NCI-H460 (cell line): ENCODE data around the gene BMPER. TPM values are rescaled to one million over a fixed set of nuclear protein-coding genes. Genes with fewer than 3 reads are reported as not detected.

Experiments
- DNase-seq: peaks from one replicate; pipeline ENCODE4 v3.0.0-alpha.2; 2016; ENCODE audit warnings: low read depth; ENCODE audit errors: extremely low read depth
- total RNA-seq: library from RNA; depleted of rRNA; stranded (reverse); fragments of >200 nt; shearing (Covaris generic); gene quantifications from 2 replicates; pipeline ENCODE4 v1.2.3, GENCODE V29; 2014

The BMPER gene
- total RNA-seq, 1 experiment from 2014 or later = 3.5 TPM

DNA sequence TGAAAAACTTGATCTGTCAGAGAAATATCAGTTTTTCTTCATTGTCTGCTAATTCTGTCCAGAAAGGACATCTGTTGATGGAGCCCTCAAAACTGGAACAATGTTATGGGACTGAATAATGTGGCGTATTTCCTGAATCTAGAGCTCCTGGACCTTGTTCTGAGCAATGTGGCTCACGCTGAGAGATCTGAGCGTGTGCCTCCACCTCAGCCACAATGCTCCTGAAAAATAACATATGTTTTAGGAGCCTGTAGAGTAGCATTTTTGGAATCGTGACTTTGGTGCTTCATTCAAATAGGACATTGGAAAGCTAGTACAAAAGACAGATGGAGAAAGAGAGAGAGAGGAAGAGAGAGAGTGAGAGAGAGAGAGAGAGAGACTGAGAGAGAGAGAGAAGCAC is 110.3 kb downstream of the BMPER start:
- no peak for DNase-seq

GRCh38 chr7:34016876-34017275 is 111.5 kb downstream of the BMPER start:
- no peak for DNase-seq

DNA sequence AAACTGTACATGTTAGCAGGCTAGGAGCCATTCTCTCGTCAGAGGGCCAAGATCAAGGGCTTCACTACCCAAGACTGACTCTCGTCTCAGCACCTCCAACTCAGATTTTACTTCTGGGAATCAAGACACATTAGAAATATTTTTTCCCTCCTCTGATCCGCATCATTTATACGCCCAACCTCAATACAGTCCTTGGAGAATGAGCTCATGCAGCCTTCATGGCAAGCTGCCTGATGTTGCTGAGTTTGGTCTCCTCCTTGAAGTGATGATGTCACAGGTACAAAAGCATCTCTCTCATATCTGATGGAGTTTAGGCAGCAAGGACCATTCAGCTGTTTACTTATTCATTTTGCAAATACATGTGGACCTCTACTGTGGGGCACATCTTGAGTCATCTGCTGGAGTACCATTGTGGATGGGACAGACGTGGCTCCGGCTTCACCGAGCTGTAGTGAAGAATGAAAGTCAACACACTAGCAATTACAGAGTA is 114.0 kb downstream of the BMPER start:
- no peak for DNase-seq

DNA sequence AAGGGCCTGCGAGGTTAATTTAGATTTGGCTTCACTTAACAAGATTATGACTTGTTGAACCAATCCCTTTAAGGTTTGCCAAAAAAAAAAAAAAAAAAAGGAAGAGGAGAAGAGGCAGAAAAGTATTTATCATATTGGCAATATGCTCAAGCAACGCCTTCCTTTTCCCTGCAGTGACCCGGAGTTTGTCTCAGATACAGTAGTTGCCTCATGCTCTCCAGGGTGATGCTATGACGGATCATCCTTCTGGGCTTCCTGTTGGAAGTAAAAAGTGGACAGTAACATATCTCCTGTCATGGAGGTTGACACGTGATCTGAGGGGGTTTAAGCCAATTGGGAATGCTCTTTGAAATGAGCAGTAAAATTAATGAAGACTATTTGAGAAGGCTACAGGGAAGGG is 117.3 kb downstream of the BMPER start:
- no peak for DNase-seq

DNA sequence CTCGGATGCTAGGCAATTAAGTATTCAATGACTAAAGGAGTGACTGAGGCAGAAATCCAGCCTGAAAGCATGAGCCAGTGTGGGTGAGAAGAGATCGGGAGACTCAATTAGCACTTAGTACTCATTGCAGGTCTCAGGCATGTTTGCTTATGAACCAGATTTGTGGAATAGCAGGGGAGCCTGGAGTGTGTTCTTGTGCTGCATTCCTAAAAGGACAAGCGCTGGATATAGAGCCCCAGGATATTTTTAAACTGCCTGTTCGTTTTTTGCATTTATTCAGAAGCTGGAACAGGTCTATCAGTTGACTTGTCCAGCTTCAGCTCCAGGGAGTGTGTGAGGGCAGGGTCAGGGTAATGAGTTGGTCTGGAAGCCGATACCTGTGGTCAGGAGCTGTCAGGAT is 120.3 kb downstream of the BMPER start:
- no peak for DNase-seq

GRCh38 chr7:34026481-34027190 is 121.3 kb downstream of the BMPER start:
- DNase-seq = no peak

GRCh38 chr7:34031156-34031555 is 125.8 kb downstream of the BMPER start:
- peak; percentile 90 for DNase-seq

GRCh38 chr7:34034728-34035127 is 129.4 kb downstream of the BMPER start:
- no peak for DNase-seq

DNA sequence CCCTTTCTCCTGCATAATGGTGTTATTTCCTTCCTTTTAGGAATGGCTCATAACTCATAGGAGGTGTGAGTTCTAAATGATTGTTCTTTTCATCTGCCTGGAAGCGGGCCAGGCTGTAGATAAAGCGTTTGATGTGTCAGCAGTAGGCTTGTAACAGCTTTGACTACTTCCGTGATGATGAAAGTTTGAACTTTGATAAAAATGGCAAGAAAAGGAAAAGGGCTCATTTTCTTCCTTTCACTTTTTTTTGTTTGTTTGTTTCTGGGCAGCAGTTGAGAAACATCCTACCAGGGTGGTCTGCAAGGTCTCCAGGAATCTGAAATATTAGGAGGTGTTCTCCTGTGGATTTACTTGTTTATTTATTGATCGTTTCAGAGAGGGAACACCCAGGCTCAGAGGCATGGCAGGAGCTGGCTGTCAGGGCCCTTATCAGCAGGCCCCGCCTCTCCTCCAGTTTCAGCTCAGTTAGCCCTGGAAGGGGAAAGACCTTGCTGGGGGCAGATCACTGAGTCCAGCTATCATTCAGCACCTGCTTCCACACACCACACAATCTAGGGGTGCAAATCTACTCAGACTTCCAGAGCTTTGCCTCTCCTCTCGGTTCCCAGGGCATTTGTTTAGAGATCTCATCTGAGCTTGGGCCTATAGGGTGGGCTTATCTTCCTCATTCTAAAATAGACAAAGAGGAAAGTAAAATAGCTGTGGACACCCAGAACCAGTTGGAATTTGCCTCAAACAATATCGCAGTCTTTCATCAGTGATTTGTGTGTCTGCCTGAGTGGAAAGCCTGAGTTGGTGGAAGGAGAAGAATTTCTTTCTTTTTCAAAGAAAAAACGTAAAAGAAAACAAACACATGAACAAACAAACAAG is 130.9 kb downstream of the BMPER start:
- DNase-seq = peak; percentile 97

GRCh38 chr7:34036972-34037792 is 131.8 kb downstream of the BMPER start:
- DNase-seq = peak; percentile 88

DNA sequence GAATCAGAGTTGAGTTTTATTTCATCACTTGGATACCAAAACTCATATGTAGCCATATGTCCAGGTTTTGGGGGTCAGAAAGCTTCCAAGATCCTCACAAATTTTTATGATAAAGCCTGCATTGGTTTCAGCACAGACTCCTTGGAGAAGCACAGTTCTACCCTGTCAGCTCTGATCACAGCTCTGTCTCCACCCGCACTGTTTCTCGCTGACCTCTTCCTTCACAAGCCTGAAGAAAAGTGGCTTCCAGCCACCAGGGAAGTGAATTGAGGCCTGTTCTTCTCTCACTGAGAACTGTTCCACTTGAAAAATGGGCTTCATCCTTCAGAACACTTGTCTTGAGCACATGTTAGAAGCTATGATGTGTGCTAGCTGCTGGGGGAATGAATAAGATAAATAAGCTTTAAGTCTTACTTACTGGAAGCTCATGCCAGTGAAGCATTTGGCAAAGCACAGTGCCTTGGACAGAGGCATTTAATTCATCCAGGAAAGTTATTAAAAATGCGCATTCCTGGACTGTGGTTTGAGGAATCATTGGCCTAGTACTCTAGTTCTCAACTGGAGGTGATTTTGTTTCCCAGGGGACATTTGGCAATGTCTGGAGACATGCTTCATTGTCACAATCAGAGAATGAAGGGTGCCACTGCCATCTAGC is 133.6 kb downstream of the BMPER start:
- DNase-seq = no peak

DNA sequence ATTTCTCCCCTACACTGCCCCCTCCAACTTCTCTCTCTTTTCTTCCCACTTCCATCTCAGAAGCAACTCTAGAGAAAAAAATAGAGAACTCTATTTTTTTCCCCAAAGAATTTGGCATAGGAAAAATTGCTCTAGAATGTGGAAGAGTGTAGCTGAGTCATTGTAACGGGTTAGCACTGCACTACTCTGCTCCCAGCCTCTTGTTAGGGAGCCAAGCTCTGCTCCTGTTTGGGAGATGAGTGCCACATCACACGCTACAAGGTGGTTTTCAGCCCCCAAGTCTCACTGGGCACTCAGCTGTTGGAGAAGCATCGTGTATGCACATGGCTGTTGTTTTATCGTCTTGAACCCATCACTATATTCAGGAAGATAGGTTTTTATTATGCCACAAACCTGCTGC is 136.4 kb downstream of the BMPER start:
- no peak for DNase-seq

DNA sequence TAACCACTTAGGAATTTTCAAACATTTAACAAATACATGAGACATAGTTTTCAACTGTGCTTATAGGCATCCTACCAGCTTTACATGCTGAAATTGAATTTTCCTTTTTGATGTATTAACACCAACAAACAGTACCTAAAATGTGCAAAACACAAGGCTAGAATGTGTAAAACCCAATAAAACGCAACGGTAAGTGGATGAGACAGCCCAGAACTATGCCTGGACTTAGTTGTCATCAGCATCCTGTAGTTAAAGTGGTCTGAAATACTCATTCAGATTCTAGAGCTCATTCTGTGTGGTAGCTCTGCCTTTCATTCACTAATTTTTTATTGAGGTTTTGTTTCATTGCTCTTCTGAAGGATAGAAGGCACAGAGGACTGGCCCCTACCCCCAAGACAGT is 137.1 kb downstream of the BMPER start:
- no peak for DNase-seq

- DNase-seq = no peak
Measured at GRCh38 chr7:34043461-34044305, 138.3 kb downstream of the BMPER start.

GRCh38 chr7:34044306-34044643 is 138.9 kb downstream of the BMPER start:
- DNase-seq = no peak

DNA sequence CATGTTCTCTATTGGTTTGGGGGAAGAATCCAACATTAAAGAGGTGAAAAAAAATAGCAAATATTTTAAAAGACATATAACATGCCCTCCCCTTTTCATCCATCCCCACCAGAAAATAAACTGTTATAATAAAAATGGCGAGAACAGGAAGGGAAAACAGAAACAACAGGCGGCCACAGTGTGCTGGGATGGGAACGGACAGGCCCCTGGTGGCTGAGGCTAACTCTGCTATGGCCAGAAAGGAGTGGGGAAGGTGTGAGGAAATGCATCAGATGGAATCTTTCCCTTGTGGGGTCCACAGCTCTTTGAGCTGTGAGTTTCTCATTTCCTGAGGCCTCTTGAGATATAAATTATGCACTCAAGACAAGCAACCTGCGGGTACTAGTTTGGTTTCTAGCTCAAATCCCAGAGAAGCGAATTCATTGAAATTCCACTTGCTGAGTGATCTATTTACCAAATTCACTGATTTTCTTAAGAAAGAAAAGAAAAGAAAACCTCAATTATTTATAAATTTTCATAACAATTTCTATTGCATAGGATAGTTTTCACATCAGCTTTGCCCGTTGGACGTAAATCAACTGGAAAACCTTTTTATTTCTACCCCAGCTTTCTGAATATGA is 139.5 kb downstream of the BMPER start:
- DNase-seq = no peak

DNA sequence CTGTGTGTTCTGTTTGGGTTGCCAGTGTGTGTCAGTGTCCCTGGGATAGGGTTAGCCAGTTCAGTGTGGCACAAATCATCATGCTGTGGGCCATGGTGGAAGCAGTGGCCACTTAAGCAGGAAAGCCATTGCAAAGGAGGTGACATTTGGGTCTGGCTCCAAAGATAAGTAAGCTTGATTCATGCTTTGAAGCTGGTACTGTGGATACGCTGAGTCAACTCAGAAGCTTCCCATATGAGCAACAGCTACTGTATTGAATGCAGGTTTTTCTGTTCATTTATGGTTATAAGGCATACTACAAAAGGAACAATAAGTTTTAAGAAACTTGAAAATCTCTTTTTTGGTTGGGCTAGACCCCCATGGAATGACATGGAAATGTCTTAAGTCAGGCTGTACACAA is 143.1 kb downstream of the BMPER start:
- DNase-seq = no peak

DNA sequence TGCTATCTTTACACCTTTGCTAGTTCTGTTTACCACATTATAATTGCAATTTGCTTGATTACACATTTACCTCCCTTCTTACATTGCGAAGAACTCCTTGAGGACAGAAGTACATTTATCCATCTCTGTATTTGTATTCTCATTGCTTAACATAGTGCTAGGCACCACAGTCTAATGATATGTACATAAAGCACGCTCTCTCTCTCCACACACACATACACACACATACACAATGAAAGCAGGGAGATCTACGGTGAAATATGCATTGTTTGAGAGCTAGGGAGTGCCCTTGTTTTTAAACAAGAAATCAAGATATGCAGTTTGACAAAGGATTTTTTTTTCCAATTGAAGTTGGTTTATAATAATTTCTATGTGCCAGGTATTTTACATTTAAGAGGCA is 148.7 kb downstream of the BMPER start:
- no peak for DNase-seq

GRCh38 chr7:34057136-34057535 is 151.8 kb downstream of the BMPER start:
- DNase-seq = no peak
